ENCODE measurements around the gene USP48.

Gene USP48

GRCh38 chr1:21672478-21673276 lies 110.3 kb downstream of the USP48 start:
- TF ChIP-seq Cebpa-rat (IDR thresholded peaks at IDR 0.05): no peak
- Histone ChIP-seq H3K4me2 (peak overlapping the region; percentile 50), H4K20me1 (peaks cover 6% of the 10 kb centered on the region; the same call in 1 of the 2 replicates), H3K4me3 (no peak overlapping the region), H3K36me3 (peaks cover 2% of the 10 kb centered on the region), H3K4me1 (peaks cover 71% of the 10 kb centered on the region), H3K9me3 (no peaks in the 10 kb centered on the region), H3K9ac (no peak overlapping the region), H3K27ac (no peak overlapping the region), H3K27me3 (peaks cover 19% of the 10 kb centered on the region; the same call in 1 of the 2 replicates)

DNA sequence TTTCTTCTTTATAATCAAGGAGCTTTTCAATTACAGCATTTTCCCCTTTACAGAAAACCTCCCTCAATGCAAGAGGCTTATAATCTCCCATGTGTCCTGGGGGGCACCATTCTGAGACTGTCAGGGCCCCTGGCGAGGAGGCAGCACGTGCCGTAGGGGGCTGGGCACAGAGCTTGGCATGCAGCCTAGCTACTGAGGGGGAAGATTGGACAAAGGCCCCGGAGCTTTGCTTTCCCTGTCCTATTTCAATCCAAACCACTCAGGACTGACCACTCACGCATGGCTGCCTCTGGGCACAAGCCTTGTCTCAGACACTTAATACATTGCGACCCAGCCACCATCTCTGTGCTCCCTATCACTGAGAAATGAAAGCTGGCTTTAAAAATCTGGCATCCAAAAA lies 111.0 kb downstream of the USP48 start:
- no peak overlapping the region for H3K4me3 ChIP-seq
- H3K4me1 ChIP-seq: peaks cover 74% of the 10 kb centered on the region
- peaks cover under 1% of the 10 kb centered on the region; the same call in 1 of the 2 replicates for H4K20me1 ChIP-seq
- H3K36me3 ChIP-seq: no peaks in the 10 kb centered on the region
- TF ChIP-seq Cebpa-rat (IDR thresholded peaks at IDR 0.05): no peak
- H3K27ac ChIP-seq: no peak overlapping the region
- no peaks in the 10 kb centered on the region for H3K9me3 ChIP-seq
- H3K9ac ChIP-seq: no peak overlapping the region
- H3K27me3 ChIP-seq: peaks cover 19% of the 10 kb centered on the region; the same call in 1 of the 2 replicates
- no peak overlapping the region for H3K4me2 ChIP-seq

DNA sequence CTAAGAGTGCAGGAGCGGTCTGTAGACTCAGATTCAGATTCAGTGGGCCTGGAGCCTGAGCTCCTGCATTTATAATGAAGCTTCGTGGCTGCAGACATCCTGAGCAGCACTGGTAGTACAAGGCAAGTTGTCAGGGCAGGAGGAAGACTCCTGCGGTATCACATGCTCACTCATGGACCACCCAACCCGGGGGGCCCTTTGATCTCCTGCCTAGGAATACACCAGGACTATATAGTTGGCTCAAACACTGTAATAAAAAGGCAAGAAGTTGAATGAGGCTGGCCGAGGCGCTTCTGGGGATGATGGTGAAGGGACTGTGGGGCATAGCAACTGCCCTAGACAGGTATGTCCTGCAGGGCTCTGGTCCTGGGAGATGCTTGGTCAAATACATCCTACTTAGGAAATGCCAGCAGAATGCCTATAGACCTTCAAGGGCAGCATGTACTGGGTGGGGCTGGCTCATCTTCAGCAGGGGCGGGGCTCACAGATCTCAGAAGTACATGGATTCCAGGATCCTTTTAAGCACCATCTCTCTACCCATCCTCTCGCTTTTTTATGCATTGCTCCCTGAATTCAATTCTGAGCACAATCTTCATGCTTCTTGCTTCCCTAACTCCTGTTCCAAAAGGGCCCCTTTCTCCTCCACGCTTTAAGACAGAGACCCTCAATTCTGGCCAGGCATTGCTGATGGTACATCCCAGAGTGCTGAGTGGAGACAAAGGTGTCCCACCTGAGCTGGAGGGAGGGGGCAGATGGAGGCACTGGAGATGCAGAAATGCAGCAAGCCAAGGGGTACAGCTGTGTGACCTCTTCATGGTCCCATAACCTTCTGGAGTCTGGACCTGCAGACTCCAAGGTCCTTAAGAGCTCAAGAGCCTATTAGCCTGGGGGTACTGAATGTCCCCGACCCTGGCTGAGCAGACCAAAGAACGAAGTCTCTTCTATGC lies 111.7 kb downstream of the USP48 start:
- Histone ChIP-seq H3K4me2 (no peak overlapping the region), H4K20me1 (no peaks in the 10 kb centered on the region), H3K27me3 (peaks cover 19% of the 10 kb centered on the region; the same call in 1 of the 2 replicates), H3K4me3 (no peak overlapping the region), H3K9ac (no peak overlapping the region), H3K27ac (no peak overlapping the region), H3K9me3 (no peaks in the 10 kb centered on the region), H3K36me3 (no peaks in the 10 kb centered on the region), H3K4me1 (peaks cover 74% of the 10 kb centered on the region)
- TF ChIP-seq Cebpa-rat (IDR thresholded peaks at IDR 0.05): no peak

DNA sequence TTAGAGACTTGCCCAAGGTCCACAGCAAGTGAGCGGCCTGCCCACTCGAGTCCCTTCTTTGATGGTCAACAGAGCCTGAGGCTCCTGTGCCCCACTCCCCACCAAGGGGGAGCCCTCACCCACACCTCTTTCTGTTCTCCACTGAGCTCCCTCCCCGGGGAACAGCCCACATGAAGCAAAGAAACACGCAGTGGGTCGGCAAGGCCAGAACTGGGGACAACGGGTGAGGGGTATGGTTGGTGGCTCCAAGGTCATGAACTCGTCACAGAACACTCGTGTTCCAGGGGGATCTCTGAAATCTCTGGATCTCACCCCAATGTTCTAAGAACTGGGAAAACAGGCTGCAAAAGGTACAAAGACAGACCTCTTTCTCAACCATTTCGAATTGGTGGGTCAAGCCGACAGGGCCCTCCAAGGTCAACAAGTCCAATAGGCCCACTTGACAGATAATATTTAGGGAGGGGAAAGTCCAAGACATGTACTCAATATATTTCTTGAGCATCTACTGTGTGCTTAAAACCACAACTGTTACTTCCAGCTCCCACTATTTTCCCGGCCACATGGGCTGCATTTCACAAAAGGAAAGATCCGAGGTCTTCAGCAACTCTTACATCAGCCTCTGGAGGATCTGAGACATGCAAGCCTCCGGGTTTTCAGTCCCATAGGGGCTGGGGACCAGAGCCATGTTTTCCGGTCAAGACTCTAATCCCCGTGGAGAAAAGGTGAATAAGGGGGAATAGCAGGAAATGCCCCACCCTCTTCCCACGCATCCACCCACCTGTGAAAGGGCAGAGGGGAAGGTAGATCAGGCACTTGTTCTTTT lies 112.7 kb downstream of the USP48 start:
- Histone ChIP-seq H3K9ac (peak overlapping the region; percentile 69), H3K4me3 (peak overlapping the region; percentile 71), H3K27ac (peak overlapping the region; percentile 68), H3K36me3 (no peaks in the 10 kb centered on the region), H4K20me1 (no peaks in the 10 kb centered on the region), H3K4me1 (peaks cover 74% of the 10 kb centered on the region), H3K9me3 (no peaks in the 10 kb centered on the region), H3K4me2 (peak overlapping the region; percentile 99), H3K27me3 (peaks cover 19% of the 10 kb centered on the region; the same call in 1 of the 2 replicates)
- no peak for TF ChIP-seq Cebpa-rat (IDR thresholded peaks at IDR 0.05)

DNA sequence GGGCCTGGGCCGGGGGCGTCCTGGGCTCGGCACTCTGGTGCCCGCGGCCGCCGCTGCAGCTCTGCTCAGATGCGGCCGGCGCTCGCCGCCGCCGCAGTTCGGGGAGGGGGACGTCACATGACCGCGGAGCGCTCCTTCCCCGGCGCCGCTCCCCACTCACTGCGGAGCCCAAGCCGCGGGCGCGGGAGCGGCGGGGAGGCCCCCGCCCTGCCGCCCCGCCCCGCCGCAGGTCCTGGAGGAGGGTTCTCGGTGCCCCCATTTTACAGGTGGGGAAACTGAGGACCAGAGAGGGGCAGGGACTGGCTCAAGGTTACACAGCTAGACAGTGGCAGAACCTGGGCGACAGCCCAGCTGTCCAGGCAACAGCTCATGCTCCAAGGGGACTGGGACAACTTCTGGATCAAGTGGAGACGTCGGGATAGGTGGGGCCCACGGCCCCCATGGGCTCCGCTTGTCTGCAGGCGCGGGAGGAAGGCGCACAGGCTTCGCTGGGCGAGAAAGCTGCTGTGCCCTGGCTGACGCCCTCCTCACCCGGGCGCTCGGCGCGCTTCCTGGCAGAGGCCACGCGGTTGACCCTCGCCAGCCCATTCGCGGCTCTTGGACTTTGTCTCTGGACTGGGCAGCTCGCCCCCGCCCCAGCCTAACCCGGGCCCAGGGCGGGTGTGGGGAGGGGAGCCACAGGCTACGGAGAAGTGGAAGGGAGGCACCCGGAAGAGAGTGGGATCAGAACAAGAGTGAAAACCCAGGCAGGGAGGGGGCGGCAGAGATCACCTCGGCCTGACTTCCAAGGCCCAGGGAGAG lies 113.5 kb downstream of the USP48 start, which contains the start of gene RAP1GAP:
Gene RAP1GAP (minus strand): TSS at position 100 of the 801 bp plus-strand sequence. CDS start 49,325 bp downstream, outside the sequence.
- Histone ChIP-seq H3K9ac (peak within 1 kb of the TSS; percentile 69), H3K36me3 (no peaks in the 10 kb centered on the region), H3K27me3 (peaks cover 19% of the 10 kb centered on the region; the same call in 1 of the 2 replicates), H3K4me1 (peaks cover 76% of the 10 kb centered on the region), H3K4me2 (peak within 1 kb of the TSS; percentile 99), H4K20me1 (no peaks in the 10 kb centered on the region), H3K27ac (peak within 1 kb of the TSS; percentile 68), H3K9me3 (no peaks in the 10 kb centered on the region), H3K4me3 (peak within 1 kb of the TSS; percentile 71)
- no peak for TF ChIP-seq Cebpa-rat (IDR thresholded peaks at IDR 0.05)

- Histone ChIP-seq H3K27ac (peak overlapping the region; percentile 68; the same call in 1 of the 2 replicates), H3K9me3 (no peaks in the 10 kb centered on the region), H3K4me3 (peak overlapping the region; percentile 71), H3K9ac (peak overlapping the region; percentile 69), H3K27me3 (peaks cover 19% of the 10 kb centered on the region; the same call in 1 of the 2 replicates), H3K36me3 (no peaks in the 10 kb centered on the region), H4K20me1 (no peaks in the 10 kb centered on the region), H3K4me2 (peak overlapping the region; percentile 99), H3K4me1 (peaks cover 80% of the 10 kb centered on the region)
- no peak for TF ChIP-seq Cebpa-rat (IDR thresholded peaks at IDR 0.05)
Observed at GRCh38 chr1:21668951-21669257, 114.0 kb downstream of the USP48 start.

GRCh38 chr1:21668232-21668950 lies 114.6 kb downstream of the USP48 start:
- H3K27ac ChIP-seq: no peak overlapping the region
- no peaks in the 10 kb centered on the region for H3K9me3 ChIP-seq
- H3K9ac ChIP-seq: peak overlapping the region; percentile 69
- TF ChIP-seq Cebpa-rat (IDR thresholded peaks at IDR 0.05): no peak
- peak overlapping the region; percentile 99 for H3K4me2 ChIP-seq
- H4K20me1 ChIP-seq: no peaks in the 10 kb centered on the region
- peaks cover 80% of the 10 kb centered on the region for H3K4me1 ChIP-seq
- H3K36me3 ChIP-seq: no peaks in the 10 kb centered on the region
- H3K27me3 ChIP-seq: peaks cover 19% of the 10 kb centered on the region; the same call in 1 of the 2 replicates
- H3K4me3 ChIP-seq: peak overlapping the region; percentile 71
